Measurements from ENCODE around the gene TANGO2.
A peak's percentile ranks its signal among the peaks of the same experiment; 100 is the strongest.

Gene TANGO2

DNA sequence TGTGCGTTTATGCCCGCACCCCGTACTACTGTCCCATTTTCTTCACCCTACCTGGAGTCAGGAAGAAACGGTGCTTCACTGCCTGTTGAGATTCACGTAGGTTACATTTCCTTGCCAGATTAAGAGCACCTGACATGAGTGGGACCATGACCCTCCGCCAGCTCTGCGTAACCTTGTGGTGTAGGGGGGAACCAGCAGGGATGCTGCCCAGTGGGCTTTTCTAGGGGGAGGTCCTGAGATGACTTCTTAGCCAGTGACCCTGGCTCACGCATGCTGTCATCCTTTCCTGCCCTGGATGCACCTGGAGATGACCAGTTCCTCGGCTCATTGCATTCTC lies 3.3 kb upstream of the TANGO2 start:
- DNase-seq (ENCODE audit: low read depth): no peak
- no peak overlapping the region for H3K4me3 ChIP-seq (ENCODE audit: control insufficient read depth, low read depth, low read length)
- TF ChIP-seq, protein P1, sequence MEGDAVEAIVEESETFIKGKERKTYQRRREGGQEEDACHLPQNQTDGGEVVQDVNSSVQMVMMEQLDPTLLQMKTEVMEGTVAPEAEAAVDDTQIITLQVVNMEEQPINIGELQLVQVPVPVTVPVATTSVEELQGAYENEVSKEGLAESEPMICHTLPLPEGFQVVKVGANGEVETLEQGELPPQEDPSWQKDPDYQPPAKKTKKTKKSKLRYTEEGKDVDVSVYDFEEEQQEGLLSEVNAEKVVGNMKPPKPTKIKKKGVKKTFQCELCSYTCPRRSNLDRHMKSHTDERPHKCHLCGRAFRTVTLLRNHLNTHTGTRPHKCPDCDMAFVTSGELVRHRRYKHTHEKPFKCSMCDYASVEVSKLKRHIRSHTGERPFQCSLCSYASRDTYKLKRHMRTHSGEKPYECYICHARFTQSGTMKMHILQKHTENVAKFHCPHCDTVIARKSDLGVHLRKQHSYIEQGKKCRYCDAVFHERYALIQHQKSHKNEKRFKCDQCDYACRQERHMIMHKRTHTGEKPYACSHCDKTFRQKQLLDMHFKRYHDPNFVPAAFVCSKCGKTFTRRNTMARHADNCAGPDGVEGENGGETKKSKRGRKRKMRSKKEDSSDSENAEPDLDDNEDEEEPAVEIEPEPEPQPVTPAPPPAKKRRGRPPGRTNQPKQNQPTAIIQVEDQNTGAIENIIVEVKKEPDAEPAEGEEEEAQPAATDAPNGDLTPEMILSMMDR (IDR thresholded peaks at IDR 0.05; ENCODE audit: control insufficient read depth, insufficient read depth, low read depth, low read length, missing control alignments): no peak

DNA sequence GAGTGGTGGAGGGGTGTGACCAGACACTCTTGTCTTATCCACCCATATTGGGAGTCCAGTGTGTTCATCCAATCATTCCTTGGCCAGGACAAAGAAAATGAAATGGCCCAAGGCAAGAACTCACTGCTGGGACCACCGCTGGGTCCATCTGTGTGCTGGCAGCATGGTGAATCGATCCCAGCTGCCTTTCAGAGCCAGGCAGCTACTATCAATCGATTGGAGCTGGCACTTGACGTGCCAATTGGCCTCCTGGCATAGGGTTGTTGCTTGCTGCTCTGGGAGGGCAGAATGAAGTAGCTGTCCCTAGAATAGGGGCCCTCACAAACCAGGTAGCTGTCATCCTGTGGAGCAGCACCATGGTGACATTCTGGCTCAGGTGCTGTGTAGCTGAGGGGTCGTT lies 2.9 kb upstream of the TANGO2 start:
- no peak for DNase-seq (ENCODE audit: low read depth)
- TF ChIP-seq, protein P1 (IDR thresholded peaks at IDR 0.05; ENCODE audit: control insufficient read depth, insufficient read depth, low read depth, low read length, missing control alignments): no peak
- H3K4me3 ChIP-seq (ENCODE audit: control insufficient read depth, low read depth, low read length): no peak overlapping the region

DNA sequence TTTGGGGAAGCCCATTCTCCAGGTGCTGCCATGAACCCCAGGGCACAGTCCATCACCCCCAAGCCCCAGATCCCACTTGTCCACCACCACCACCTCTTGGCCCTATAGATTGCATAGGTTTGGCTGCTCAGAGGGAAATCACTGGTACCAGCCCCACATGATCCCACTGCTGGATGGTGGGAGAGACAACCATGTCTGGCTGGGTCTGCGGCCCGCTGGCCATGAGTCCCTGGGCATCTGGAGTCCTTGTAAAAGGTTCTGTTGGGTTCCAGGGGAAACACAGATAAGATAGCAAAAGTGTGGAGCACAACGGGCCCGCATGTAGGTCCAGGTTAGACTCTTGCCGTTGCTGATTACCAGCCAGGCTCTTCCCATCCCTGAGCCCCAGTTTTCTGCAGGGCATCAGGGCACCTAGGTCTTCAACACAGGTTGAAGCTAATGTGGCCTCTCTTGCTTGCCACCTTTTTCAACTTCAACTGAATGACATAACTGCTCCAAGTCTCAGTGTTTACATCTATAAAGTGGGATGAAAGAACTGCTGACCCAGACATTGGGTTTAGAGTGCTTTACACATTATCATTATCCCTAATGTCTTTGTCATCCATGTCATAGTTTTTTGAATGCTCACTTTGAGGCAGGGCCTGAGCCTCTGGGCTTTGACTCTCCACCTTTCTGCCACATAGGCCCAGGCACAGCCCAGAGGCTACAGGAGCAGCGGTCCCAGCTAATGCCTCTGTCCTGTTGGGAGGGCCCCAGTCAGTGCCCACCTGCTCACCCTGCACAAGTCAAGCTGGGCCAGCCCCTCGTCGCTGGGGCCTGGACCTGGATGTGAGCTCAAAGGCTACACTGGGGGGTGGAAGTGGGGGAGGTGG lies 1.0 kb upstream of the TANGO2 start:
- peak overlapping the region; percentile 49 for H3K4me3 ChIP-seq (ENCODE audit: control insufficient read depth, low read depth, low read length)
- TF ChIP-seq, protein P1 (IDR thresholded peaks at IDR 0.05; ENCODE audit: control insufficient read depth, insufficient read depth, low read depth, low read length, missing control alignments): no peak
- DNase-seq (ENCODE audit: low read depth): no peak

DNA sequence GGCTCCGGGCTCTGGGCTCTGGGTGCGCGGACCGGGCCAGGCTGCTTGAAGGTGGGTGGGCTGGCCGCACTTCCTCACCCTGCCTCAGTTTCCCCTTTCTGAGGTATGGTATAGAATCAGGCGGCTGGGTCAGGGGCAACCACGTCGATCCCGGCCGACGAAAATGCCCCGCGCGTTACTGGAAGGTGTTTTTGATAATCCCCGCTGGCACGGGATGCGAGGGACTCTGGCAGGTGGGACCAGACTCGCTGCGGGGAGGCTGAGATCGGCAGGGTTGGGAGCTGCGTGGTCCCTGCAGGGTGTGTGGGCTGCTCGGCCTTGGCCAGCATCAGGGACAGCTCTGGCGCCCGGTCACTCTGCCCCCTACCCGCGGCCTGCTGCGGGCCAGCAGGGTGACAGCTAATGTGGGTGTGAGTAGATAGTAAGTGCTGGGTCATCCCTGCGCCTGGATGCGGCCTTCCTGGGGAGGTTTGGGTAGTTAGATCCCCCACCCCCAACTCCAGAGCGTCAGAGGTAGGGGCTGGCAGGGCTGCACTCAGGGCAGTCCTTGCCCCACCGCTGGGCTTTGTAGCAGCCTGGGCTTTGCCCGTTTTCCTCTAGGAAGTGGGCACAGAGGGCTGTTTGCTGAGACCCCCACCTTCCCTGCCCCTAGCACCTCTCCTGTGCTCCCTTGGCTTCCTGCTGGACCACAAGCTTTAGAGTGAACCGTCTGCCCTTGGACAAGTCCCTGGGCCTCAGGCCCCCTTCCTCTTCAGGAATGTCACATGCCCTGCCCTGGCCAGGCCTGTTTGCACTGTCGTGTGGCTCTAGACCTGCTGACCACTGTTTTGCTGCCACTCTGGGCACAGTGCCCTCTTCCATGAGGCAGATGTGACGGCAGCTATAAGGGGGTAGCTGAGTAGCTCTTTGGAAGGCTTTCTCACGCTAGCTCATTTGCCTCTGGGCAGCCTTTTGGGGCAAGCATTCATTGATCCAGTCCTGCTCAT lies 579 bp downstream of the TANGO2 start:
- TF ChIP-seq, protein P1 (IDR thresholded peaks at IDR 0.05; ENCODE audit: control insufficient read depth, insufficient read depth, low read depth, low read length, missing control alignments): no peak
- DNase-seq (ENCODE audit: low read depth): peak; percentile 48
- H3K4me3 ChIP-seq (ENCODE audit: control insufficient read depth, low read depth, low read length): peak overlapping the region; percentile 89

DNA sequence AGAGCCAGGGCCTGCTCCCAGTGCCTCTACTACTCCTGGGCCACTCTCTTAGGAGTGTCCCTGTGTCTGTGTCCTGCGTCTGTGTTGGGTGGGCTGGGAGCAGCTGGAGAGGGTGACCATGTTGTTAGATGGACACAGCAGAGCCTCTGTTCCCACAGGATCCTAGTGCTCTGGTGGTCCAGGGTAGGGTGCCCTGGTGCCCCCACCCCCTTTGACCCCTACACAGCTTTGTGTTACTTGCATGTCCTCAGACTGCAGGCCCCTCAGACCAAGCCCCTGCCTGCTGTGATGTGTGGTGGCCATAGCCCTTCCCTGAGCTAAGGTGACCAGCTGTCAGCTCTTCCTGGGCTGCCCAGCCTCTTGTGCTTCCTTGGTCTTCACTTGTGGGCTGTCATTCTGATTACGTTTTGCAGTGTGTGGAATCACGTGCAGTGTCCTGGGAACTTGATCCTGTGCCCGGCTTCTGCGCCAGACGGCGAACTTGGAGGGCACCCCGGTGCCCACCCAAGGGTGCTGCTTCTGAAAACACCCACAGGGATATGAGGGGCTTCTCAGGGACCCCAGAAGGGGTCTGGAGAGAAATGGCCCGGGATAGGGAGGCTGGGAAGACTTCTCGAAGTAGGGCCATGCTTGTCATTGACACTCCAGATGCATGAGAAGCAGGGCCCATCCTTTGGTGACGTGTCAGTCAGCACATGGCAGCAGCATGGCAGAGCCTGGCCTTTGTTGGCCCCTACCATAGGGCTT lies 1.5 kb downstream of the TANGO2 start:
- peak overlapping the region; percentile 89 for H3K4me3 ChIP-seq (ENCODE audit: control insufficient read depth, low read depth, low read length)
- DNase-seq (ENCODE audit: low read depth): no peak
- TF ChIP-seq, protein P1 (IDR thresholded peaks at IDR 0.05; ENCODE audit: control insufficient read depth, insufficient read depth, low read depth, low read length, missing control alignments): no peak
